Upper lobe of right lung (tissue), 1 donor: ENCODE results near the gene CASP3. TPM values are rescaled to one million over a fixed set of nuclear protein-coding genes. Genes with fewer than 3 reads are reported as not detected.

ENCODE experiments used
- ATAC-seq: fragments of 200-7000 bp; cut with Tn5 transposase; one replicate; pipeline ENCODE4 v1.9.1; 2020; ENCODE audit warnings: mild to moderate bottlenecking, moderate library complexity
- DNase-seq: peaks from one replicate; pipeline ENCODE4 v3.0.0-alpha.2; 2020
- H3K27ac ChIP-seq: fragments of 200-600 bp; one replicate; pipeline ENCODE4 v1.8.0; 2022
- H3K27me3 ChIP-seq: fragments of 200-600 bp; one replicate; pipeline ENCODE4 v1.8.0; 2022; ENCODE audit warnings: mild to moderate bottlenecking
- H3K36me3 ChIP-seq: fragments of 200-600 bp; one replicate; pipeline ENCODE4 v1.8.0; 2022
- H3K4me1 ChIP-seq: fragments of 200-600 bp; one replicate; pipeline ENCODE4 v1.8.0; 2022
- H3K4me3 ChIP-seq: fragments of 200-600 bp; one replicate; pipeline ENCODE4 v1.8.0; 2022; ENCODE audit warnings: mild to moderate bottlenecking
- H3K9me3 ChIP-seq: fragments of 200-600 bp; one replicate; pipeline ENCODE4 v1.8.0; 2022
- CTCF ChIP-seq: fragments of 200-600 bp; IDR thresholded peaks from one replicate; pipeline ENCODE4 v1.8.0; 2022; ENCODE audit warnings: antibody characterized with exemption
- intact Hi-C: fragments of 100-400 bp; cut with DNase I; formaldehyde crosslinking; loops from one replicate; pipeline ENCODE4 v1.11.0; 2022
- long read RNA-seq: library from polyadenylated mRNA; unstranded; transcript quantifications from one replicate; pipeline ENCODE4 v2.0.0, GENCODE V29; 2021
- total RNA-seq: library from RNA; stranded (reverse); fragmentation: NEBNext Ultra II Directional; extraction: Animal tissue kit (Norgen Biotek cat#: 25700); gene quantifications from one replicate; pipeline ENCODE4 v1.2.1, GENCODE V29; 2021
- donor health status: DM: no; HTN: yes; CAD: no; lungs with severe emphysema.

The CASP3 gene
- 17.5 TPM for total RNA-seq
- long read RNA-seq, transcript CASP3-206 (7 exons, 2,540 nt), result major isoform, 10 of 29 reads
- long read RNA-seq, transcript CASP3-201 (8 exons, 2,673 nt), result major isoform, 10 of 29 reads
- long read RNA-seq, partial matches to known transcripts, result 3 of 29 reads
- long read RNA-seq, other reads (novel, unspliced or antisense), result 5 of 29 reads

DNA sequence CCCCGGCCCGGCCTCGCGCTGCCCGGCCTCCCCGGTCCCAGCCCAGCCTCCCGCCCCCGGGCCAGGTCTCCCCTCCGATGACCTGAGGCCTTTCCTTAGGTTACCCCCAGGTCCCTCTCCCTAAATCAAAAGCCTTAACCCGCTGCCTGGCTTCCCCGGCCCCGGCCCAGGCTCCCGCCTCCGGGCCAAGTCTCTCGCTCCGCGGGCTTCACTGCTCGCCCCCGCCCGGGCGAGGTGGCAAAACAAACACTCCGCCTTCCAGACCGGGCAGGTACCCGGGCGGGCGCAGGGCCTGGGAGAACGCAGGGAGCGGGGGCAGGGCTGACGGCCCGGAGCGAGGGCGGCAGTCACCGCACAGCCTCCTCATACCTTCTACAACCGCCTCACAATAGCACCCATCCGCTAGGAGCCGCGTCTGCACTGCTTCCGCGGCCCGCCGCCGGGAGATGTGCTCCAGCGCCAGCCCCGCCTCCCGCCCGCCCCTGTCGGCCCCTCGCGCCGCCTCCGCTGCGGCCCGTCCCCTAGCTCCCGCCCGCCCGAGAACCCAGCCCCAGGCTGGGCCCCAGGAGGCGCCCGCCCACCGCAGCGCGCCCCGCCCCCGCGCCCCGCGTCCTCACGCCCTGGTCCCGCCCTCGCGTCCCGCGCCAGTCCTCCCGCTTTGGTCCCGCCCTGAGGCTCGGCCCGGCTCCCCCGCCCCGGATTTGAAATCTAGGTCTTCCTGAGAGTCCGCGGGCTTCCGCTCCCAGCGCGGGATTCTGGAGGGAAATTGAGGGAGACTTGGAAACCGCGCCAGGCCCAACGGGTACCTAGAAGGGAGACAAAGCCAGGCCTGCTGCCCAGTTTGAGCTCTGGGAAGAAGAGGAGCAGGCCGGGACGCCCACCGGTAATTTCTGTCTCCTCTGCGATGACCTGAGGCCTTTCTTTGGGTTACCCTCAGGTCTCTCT lies at the start of gene CASP3, which contains the start of gene PRIMPOL:
Gene CASP3, minus strand, starts transcription at position 422 of the 945 bp plus-strand sequence. CDS start 10,994 bp downstream, outside the sequence.
Gene PRIMPOL, plus strand, starts transcription at position 713 of the 945 bp plus-strand sequence. CDS start 7,403 bp downstream, outside the sequence.
- ATAC-seq (peak; percentile 98), DNase-seq (peak; percentile 99)
- intact Hi-C loops, result no loop called here
- no peaks in the 10 kb centered on the region for H3K9me3 ChIP-seq
- no peaks in the 10 kb centered on the region for H3K27me3 ChIP-seq
- peak; percentile 35 for TF ChIP-seq CTCF
- H3K4me1 ChIP-seq, result peaks cover 44% of the 10 kb centered on the region
- H3K27ac ChIP-seq, result peak within 1 kb of the TSS; percentile 95
- H3K36me3 ChIP-seq, result peaks cover 5% of the 10 kb centered on the region
- peak within 1 kb of the TSS; percentile 87 for H3K4me3 ChIP-seq

GRCh38 chr4:184697956-184698355 lies 48.7 kb upstream of the CASP3 start:
- H3K27ac ChIP-seq, result no peak overlapping the region
- DNase-seq, result no peak
- no peaks in the 10 kb centered on the region for H3K4me1 ChIP-seq
- H3K27me3 ChIP-seq, result no peaks in the 10 kb centered on the region
- TF ChIP-seq CTCF, result no peak
- ATAC-seq, result no peak
- peaks cover 21% of the 10 kb centered on the region for H3K36me3 ChIP-seq
- H3K9me3 ChIP-seq, result no peaks in the 10 kb centered on the region
- intact Hi-C loops, result no loop called here
- H3K4me3 ChIP-seq, result no peak overlapping the region

GRCh38 chr4:184695178-184695896 lies 46.1 kb upstream of the CASP3 start:
- TF ChIP-seq CTCF, result no peak
- DNase-seq (no peak), ATAC-seq (no peak)
- H3K4me1 ChIP-seq, result no peaks in the 10 kb centered on the region
- H3K27ac ChIP-seq, result no peak overlapping the region
- intact Hi-C loops, result no loop called here
- H3K36me3 ChIP-seq, result peaks cover 33% of the 10 kb centered on the region
- H3K9me3 ChIP-seq, result no peaks in the 10 kb centered on the region
- no peak overlapping the region for H3K4me3 ChIP-seq
- H3K27me3 ChIP-seq, result no peaks in the 10 kb centered on the region

- H3K27me3 ChIP-seq, result no peaks in the 10 kb centered on the region
- no peak for ATAC-seq
- H3K27ac ChIP-seq, result no peak overlapping the region
- no peak overlapping the region for H3K4me3 ChIP-seq
- H3K36me3 ChIP-seq, result peaks cover 33% of the 10 kb centered on the region
- DNase-seq, result no peak
- no peak for TF ChIP-seq CTCF
- intact Hi-C loops, result no loop called here
- H3K4me1 ChIP-seq, result no peaks in the 10 kb centered on the region
- no peaks in the 10 kb centered on the region for H3K9me3 ChIP-seq
These were observed 45.2 kb upstream of the CASP3 start for GRCh38 chr4:184694412-184694956.

- Histone ChIP-seq H3K27me3 (no peaks in the 10 kb centered on the region), H3K27ac (no peak overlapping the region), H3K4me3 (no peak overlapping the region), H3K4me1 (no peaks in the 10 kb centered on the region), H3K36me3 (peaks cover 33% of the 10 kb centered on the region), H3K9me3 (no peaks in the 10 kb centered on the region)
- TF ChIP-seq CTCF, result no peak
- intact Hi-C loops, result no loop called here
- ATAC-seq (no peak), DNase-seq (no peak)
These were observed 43.8 kb upstream of the CASP3 start for GRCh38 chr4:184693056-184693455.
